ENCODE results near the gene CUBN.

CUBN gene

GRCh38 chr10:17144032-17144431 lies 14.4 kb upstream of the CUBN start:
- TF ChIP-seq CTCF (IDR thresholded peaks at IDR 0.05): no peak

GRCh38 chr10:17143055-17143690 lies 13.6 kb upstream of the CUBN start:
- no peak overlapping the region for H3K27ac ChIP-seq
- DNase-seq (ENCODE audit: low spot score): no peak
- H3K4me3 ChIP-seq: no peak overlapping the region
- TF ChIP-seq CTCF (IDR thresholded peaks at IDR 0.05): no peak

More at GRCh38 chr10:17144032-17144431, 14.4 kb upstream of the CUBN start:
- Histone ChIP-seq H3K27ac (no peak overlapping the region), H3K4me3 (no peak overlapping the region)
- no peak for DNase-seq (ENCODE audit: low spot score)

GRCh38 chr10:17141504-17142229 lies 12.1 kb upstream of the CUBN start:
- DNase-seq (ENCODE audit: low spot score): no peak
- Histone ChIP-seq H3K27ac (no peak overlapping the region), H3K4me3 (no peak overlapping the region)
- TF ChIP-seq CTCF (IDR thresholded peaks at IDR 0.05): no peak

GRCh38 chr10:17140386-17140761 lies 10.8 kb upstream of the CUBN start:
- Histone ChIP-seq H3K4me3 (no peak overlapping the region), H3K27ac (no peak overlapping the region)
- no peak for TF ChIP-seq CTCF (IDR thresholded peaks at IDR 0.05)
- DNase-seq (ENCODE audit: low spot score): no peak

- no peak for TF ChIP-seq CTCF (IDR thresholded peaks at IDR 0.05)
- no peak for DNase-seq (ENCODE audit: low spot score)
- Histone ChIP-seq H3K27ac (no peak overlapping the region), H3K4me3 (no peak overlapping the region)
These were observed 8.9 kb upstream of the CUBN start for GRCh38 chr10:17138460-17139042.

- TF ChIP-seq CTCF (IDR thresholded peaks at IDR 0.05): no peak
- no peak for DNase-seq (ENCODE audit: low spot score)
- H3K27ac ChIP-seq: no peak overlapping the region
- no peak overlapping the region for H3K4me3 ChIP-seq
These were observed 5.2 kb upstream of the CUBN start for GRCh38 chr10:17134737-17135260.

All from coronary artery (tissue), 2 donors.